Measurements from ENCODE around the gene ARIH2.

DNA sequence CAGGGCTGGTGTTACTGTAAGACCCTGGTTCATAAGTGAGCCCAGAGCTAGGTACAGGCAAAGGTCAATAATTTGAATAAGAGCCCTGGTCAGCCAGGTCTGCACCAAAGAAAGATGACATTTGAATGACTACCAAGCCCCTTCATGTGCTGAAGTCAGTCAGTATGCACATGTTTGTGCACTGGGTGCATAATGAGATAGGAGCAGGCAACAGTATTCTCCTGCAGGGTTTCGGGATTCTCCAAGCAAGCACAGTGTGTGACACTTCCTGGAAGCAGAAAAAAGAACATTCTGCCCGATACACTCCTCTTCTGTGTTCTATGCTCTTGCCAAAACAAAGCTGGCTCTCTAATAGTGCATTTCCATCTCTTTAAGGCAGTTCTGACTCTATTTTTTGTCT lies 116.0 kb downstream of the ARIH2 start:
- TF ChIP-seq, protein P1, sequence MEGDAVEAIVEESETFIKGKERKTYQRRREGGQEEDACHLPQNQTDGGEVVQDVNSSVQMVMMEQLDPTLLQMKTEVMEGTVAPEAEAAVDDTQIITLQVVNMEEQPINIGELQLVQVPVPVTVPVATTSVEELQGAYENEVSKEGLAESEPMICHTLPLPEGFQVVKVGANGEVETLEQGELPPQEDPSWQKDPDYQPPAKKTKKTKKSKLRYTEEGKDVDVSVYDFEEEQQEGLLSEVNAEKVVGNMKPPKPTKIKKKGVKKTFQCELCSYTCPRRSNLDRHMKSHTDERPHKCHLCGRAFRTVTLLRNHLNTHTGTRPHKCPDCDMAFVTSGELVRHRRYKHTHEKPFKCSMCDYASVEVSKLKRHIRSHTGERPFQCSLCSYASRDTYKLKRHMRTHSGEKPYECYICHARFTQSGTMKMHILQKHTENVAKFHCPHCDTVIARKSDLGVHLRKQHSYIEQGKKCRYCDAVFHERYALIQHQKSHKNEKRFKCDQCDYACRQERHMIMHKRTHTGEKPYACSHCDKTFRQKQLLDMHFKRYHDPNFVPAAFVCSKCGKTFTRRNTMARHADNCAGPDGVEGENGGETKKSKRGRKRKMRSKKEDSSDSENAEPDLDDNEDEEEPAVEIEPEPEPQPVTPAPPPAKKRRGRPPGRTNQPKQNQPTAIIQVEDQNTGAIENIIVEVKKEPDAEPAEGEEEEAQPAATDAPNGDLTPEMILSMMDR (IDR thresholded peaks at IDR 0.05; ENCODE audit: control extremely low read depth in 1 of 3, insufficient read depth in 1 of 3, low read depth in 1 of 3, low read length in 3 of 3): no peak
- TF ChIP-seq JUND (IDR thresholded peaks at IDR 0.05; ENCODE audit: low read length): no peak
- TF ChIP-seq CBX8 (IDR thresholded peaks at IDR 0.05; ENCODE audit: borderline replicate concordance, low read depth, low read length): no peak
- no peak for TF ChIP-seq HDAC6 (IDR thresholded peaks at IDR 0.05; ENCODE audit: low read depth, low read length)
- no peak for TF ChIP-seq GABPA (IDR thresholded peaks at IDR 0.05; ENCODE audit: borderline replicate concordance, insufficient read depth, low read length)
- TF ChIP-seq POLR2A (IDR thresholded peaks at IDR 0.05; ENCODE audit: control extremely low read depth in 1 of 2, low read depth in 2 of 2, low read length in 2 of 2): no peak
- TF ChIP-seq CHD2 (IDR thresholded peaks at IDR 0.05; ENCODE audit: low read length): no peak

All from H1 (cell line).